Inflammatory macrophage (primary cell): ENCODE data around the gene AMOTL1.
A peak's percentile ranks its signal among the peaks of the same experiment; 100 is the strongest.

ENCODE experiments used
- DNase-seq, 2 donors: peaks; one replicate each; pipeline ENCODE4 v3.0.0-alpha.2; 2020 to 2022
- total RNA-seq, 18 experiments: gene quantifications; one replicate each; lab custom pipeline; 2026; ENCODE audit warnings: mixed read lengths in 6 of 18, inconsistent platforms in 2 of 18; lab: John Stamatoyannopoulos, UW

The AMOTL1 gene, protein sequence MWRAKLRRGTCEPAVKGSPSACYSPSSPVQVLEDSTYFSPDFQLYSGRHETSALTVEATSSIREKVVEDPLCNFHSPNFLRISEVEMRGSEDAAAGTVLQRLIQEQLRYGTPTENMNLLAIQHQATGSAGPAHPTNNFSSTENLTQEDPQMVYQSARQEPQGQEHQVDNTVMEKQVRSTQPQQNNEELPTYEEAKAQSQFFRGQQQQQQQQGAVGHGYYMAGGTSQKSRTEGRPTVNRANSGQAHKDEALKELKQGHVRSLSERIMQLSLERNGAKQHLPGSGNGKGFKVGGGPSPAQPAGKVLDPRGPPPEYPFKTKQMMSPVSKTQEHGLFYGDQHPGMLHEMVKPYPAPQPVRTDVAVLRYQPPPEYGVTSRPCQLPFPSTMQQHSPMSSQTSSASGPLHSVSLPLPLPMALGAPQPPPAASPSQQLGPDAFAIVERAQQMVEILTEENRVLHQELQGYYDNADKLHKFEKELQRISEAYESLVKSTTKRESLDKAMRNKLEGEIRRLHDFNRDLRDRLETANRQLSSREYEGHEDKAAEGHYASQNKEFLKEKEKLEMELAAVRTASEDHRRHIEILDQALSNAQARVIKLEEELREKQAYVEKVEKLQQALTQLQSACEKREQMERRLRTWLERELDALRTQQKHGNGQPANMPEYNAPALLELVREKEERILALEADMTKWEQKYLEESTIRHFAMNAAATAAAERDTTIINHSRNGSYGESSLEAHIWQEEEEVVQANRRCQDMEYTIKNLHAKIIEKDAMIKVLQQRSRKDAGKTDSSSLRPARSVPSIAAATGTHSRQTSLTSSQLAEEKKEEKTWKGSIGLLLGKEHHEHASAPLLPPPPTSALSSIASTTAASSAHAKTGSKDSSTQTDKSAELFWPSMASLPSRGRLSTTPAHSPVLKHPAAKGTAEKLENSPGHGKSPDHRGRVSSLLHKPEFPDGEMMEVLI
- 0.98 to 6.8 (median 4.3) reads per million in 18 experiments for total RNA-seq

DNA sequence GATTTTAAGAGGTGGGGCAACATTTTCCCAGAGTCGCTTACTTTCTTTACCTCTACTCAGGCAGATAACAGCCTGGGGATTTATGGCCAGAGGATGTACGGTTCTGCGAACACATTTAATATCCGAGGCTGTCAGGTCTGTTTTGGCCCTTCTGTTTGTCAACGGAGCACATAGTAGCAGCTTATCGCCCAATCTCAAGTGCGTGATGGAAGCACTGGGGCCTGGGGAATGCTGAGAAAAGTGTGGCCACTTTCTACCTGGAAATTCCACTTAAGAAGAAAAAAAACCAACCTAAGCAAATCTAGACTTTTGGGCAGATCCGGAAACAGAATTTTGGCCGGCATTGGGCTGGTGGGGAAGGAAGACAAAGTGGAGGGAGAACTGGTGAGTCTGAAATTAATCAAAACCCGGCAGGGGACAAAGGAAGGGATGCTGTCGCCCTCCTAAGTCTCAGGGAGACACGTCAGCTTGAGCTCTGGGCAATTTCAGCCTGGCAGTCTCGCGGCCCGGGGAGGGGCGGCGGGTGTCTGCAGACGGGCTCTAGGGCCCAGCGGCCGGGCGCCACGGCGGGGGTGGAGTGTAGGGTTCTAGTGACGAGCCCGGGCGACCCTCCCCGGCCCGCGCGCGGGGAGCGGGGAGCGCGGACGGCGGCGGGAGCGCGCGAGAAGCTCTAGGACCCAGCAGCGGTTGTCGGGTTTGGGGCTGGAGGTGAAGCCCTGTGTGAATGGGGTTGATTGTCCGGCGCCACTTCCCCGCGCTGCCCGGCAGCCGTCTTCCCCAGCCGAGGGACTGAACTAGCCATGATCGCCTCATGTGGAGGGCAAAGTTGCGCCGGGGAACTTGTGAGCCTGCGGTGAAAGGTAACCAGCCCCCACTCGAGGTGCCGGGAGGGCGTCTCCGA lies at the start of gene AMOTL1:
Gene AMOTL1, plus strand, starts transcription at position 656 of the 901 bp plus-strand sequence. Its CDS starts 156 bp downstream, at position 812.
- peak; percentile 24 to 40 for DNase-seq

DNA sequence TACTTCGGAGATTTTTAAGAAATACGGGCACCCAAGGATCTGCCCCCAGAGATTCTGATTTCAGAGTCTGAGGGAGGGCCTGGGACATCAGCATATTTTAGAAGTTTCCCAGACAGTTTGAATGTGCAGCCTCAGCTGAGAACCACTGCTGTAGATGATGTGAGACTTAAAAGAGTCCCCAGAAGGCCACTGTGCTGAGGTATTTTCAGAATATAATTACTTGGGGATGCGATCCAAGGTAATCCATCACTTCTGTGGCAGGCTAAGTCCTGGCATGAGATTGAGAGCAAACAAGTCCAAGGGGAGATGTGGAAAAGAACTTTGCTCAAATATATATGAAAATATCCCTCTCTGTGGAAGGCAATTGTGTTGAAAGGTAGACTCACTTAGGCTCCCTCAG lies 48.3 kb upstream of the AMOTL1 start:
- no peak for DNase-seq

DNA sequence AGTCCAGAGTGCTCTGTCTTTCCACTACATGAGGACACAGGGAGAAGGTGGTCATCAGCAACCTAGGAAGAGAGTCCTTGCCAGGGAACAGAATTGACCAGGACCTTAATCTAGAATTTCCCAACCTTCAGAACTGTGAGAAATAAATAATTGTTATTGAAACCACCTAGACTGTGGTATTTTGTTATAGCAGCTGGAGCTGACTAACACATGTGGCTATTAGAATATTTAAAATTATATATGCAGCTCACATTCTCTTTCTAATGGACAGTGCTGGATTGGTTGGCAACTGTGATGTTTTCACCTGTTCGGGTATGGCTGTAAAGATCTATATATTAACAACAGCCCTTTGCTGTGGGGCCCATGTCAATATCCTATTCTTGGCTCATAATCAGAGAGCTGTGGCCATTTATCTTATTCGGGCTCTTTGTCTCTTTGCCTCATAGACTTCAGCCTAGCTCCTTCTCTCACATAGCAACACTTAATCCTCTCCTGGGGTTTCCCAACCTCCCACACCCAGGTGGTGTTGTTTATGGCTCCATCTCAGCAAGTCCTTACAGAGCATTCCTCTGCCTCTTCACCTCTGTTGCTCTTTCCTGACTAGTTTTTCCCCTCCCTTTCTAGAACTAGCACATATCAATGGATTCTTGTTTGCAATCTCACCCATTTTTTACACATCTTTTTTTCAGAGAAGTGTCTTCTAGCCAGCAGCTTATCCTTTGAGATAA lies 46.4 kb upstream of the AMOTL1 start:
- DNase-seq: no peak

DNA sequence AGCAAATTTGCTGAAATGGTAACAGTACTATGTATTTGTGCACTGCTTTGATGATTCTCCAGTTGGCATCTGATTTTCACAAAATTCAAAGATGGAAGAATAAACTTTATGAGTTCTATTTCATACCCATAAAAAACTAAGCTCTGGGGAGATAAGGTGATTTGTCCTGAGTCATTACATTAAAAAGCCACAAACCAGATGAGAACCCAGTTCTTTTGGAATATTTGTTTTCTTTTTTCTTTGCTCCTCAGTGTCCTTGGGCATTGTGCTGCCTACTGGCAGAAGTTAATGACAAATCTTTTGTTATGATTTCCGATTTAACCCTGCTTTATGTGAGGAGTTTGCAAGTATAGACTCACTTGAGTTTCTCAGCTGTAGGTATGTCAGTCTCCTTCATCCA lies 45.4 kb upstream of the AMOTL1 start:
- DNase-seq: no peak

GRCh38 chr11:94725097-94725496 lies 43.1 kb upstream of the AMOTL1 start:
- no peak for DNase-seq

GRCh38 chr11:94727819-94728218 lies 40.3 kb upstream of the AMOTL1 start:
- DNase-seq: no peak

DNA sequence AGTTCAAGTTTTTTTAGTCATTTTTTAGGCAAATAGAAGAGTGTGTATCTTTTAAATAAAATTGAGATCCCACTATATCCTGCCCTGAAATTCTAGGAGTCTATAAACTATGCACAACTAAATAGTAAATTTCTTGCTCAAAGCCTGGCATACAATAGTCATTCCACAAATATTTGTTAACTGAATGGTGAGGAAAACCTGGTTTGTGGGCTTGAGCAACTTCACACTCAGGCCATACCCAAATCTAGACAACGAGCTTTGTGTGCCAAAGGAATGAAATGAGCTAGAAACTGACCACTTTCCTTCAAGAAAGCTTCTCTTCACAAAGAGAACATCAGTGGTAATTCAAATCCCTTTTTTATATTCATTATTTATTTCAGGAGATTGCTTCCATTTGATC lies 39.6 kb upstream of the AMOTL1 start:
- no peak for DNase-seq

GRCh38 chr11:94728966-94729751 lies 39.0 kb upstream of the AMOTL1 start:
- no peak for DNase-seq

GRCh38 chr11:94730153-94730552 lies 38.0 kb upstream of the AMOTL1 start:
- no peak for DNase-seq

GRCh38 chr11:94731880-94732601 lies 36.1 kb upstream of the AMOTL1 start:
- no peak for DNase-seq

DNA sequence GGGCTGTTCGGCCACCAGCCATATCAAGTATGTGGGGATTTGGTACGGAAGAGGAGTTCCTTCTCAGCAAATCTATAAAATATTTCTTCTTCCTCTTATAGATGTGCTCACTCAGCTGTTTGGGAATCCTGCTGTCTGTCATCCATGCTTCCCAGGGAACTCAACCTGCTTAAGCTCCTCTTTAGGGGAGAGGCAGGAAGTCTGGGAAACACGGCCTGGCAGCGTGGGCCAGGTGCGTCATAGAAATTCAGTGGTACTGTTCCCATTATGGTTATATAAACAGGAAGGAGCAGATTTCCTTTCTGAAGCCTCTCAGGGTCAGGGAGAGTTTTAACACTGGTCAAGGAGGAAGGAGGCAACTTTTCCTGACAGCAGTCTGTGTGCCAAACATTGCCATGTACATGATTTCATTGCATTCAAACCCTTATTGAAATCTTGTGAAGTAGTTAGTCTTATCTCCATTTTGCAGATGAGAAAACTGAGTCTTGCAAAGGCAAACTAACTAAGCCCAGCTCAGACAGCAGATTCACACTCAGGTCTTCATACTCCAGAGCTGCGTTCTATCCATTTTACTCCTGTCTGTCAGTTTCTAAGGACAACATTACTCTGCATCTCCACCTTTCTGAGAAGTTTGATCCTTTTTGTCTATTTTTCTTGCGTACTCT lies 35.4 kb upstream of the AMOTL1 start:
- DNase-seq: peak in 1 of 2 donors; percentile 22

- no peak for DNase-seq
Observed at GRCh38 chr11:94734563-94735275, 33.4 kb upstream of the AMOTL1 start.

- no peak for DNase-seq
Observed at GRCh38 chr11:94735907-94736306, 32.2 kb upstream of the AMOTL1 start.

GRCh38 chr11:94737171-94737611 lies 31.0 kb upstream of the AMOTL1 start:
- no peak for DNase-seq

DNA sequence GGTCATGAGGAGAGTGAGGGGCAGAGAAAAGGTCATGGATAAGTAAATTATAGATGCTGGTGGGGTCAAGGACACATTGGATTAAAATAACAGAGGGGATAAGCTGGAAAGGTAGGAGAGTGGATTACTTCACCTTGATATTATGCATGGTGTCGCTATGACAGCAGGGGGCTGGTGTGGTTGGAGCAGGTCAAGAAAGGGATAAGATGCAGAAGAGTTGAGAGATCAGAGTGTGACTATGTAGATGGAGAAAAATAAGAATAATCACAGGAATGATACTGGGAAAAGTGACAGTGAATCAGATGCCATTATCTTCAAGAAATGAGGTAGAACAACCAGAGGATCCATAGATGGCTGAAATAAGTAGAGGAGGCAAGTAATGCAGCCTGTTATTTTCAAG lies 29.4 kb upstream of the AMOTL1 start:
- DNase-seq: no peak

- DNase-seq: no peak
Observed at GRCh38 chr11:94739331-94739730, 28.8 kb upstream of the AMOTL1 start.

DNA sequence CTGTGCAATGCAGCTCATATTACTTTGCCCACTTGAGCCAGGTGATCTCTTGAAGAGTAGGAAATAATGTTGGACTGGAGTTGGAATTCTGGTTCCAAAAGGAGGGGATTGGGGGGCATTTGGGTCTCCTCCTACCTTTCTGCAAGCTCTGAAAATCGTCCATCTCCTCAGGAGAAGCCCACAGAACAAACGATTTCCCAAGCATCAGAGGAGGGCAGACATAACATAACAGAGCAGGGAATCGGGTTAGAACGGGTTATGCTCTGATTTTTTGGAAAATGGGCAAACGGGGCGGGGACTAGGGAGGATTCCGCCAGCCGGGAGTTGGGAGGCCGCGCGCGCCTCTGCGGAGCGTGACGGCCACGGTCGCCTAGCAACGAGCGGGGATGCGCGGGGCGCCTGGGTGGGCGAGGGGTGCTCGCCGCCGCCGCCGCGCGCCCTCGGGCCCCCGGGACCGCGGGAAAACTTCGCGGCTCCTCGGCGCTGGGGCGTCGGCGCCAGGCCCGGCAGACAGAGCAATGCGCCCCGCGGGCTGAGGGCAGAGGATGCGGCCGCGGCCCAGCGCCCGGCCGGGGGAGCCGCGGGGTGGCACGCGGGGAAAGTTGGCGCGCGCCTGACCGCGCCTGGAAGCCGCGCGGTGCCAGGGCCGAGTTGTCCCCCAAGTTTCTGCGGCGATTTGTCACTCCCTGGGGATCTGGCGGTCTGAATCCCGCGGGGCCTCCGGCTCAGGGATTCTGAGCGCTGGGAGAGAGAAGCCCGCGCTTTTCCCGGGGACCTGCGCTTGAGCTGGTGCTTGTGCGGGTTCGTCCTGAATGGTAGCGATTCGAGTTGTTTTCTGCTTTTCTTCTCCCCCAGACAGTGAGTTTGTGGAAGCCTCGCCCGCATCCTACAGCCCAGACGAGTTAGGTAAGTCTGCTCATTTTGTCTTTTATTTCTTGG lies 27.8 kb upstream of the AMOTL1 start:
- DNase-seq: no peak
